Hepatocyte (in vitro differentiated cells): ENCODE data around the gene RAD51AP1. TPM values are rescaled to one million over a fixed set of nuclear protein-coding genes. Genes with fewer than 3 reads are reported as not detected.
A peak's percentile ranks its signal among the peaks of the same experiment; 100 is the strongest.

ENCODE experiments used
- DNase-seq: peaks from one replicate; pipeline ENCODE4 v3.0.0-alpha.2; 2016; ENCODE audit warnings: low spot score
- H2AFZ ChIP-seq: fragments of 200-600 bp; sonication (generic); 2 replicates; pipeline ENCODE4 v1.6.0; 2016; ENCODE audit warnings: antibody characterized with exemption, mild to moderate bottlenecking
- H3K27ac ChIP-seq: fragments of 200-600 bp; sonication (generic); 2 replicates; pipeline ENCODE4 v1.5.1; 2016; ENCODE audit warnings: mild to moderate bottlenecking
- H3K27me3 ChIP-seq: fragments of 200-600 bp; sonication (generic); 2 replicates; pipeline ENCODE4 v1.6.1; 2016
- H3K36me3 ChIP-seq: fragments of 200-600 bp; sonication (generic); replicated peaks from 2 replicates; pipeline ENCODE4 v1.5.1; 2016; ENCODE audit warnings: low read depth; ENCODE audit not compliant: insufficient read depth
- H3K4me1 ChIP-seq: fragments of 200-600 bp; sonication (generic); 2 replicates; pipeline ENCODE4 v1.5.1; 2016; ENCODE audit warnings: mild to moderate bottlenecking, moderate library complexity; ENCODE audit not compliant: insufficient read depth
- H3K4me2 ChIP-seq: fragments of 200-600 bp; sonication (generic); 2 replicates; pipeline ENCODE4 v1.6.0; 2016
- H3K4me3 ChIP-seq: fragments of 200-600 bp; sonication (generic); 2 replicates; pipeline ENCODE4 v1.5.1; 2016; ENCODE audit warnings: mild to moderate bottlenecking
- H3K79me2 ChIP-seq: fragments of 200-600 bp; sonication (generic); 2 replicates; pipeline ENCODE4 v1.6.0; 2017; ENCODE audit warnings: mild to moderate bottlenecking
- H3K9me2 ChIP-seq: fragments of 200-600 bp; sonication (generic); replicated peaks from 2 replicates; pipeline ENCODE4 v1.6.0; 2017; ENCODE audit warnings: mild to moderate bottlenecking; ENCODE audit not compliant: insufficient read depth
- H3K9me3 ChIP-seq: fragments of 200-600 bp; sonication (generic); 2 replicates; pipeline ENCODE4 v1.5.1; 2016; ENCODE audit warnings: low read depth, mild to moderate bottlenecking
- H4K20me1 ChIP-seq: fragments of 200-600 bp; sonication (generic); 2 replicates; pipeline ENCODE4 v1.6.0; 2016; ENCODE audit warnings: mild to moderate bottlenecking; ENCODE audit not compliant: insufficient read depth, poor library complexity, severe bottlenecking
- EZH2 ChIP-seq: fragments of 200-600 bp; sonication (generic); IDR thresholded peaks from 2 replicates; pipeline ENCODE4 v1.6.1; 2016; ENCODE audit warnings: antibody characterized with exemption, mild to moderate bottlenecking, borderline replicate concordance
- EZH2phosphoT487 ChIP-seq: fragments of 200-600 bp; sonication (generic); IDR thresholded peaks from one replicate; pipeline ENCODE4 v1.6.1; 2018; ENCODE audit warnings: antibody characterized with exemption, mild to moderate bottlenecking, low read depth, moderate library complexity; ENCODE audit not compliant: unreplicated experiment, severe bottlenecking
- WGBS: methylation state at CpG from one replicate; pipeline ENCODE4 v1.1.6; 2016; ENCODE audit warnings: low lambda C conversion rate; ENCODE audit errors: missing lambda C conversion rate; 5-methylcytosine and 5-hydroxymethylcytosine counted together
- polyA plus RNA-seq: library from polyadenylated mRNA; unstranded; fragments of >200 nt; fragmentation: Nextera tagmentation; extraction: Ambion mirVana; gene quantifications from 2 replicates; pipeline ENCODE4 v1.2.1, GENCODE V29; 2016
- total RNA-seq: library from RNA; depleted of rRNA; stranded (reverse); fragments of >200 nt; gene quantifications from 2 replicates; pipeline ENCODE4 v1.2.3, GENCODE V29; 2014
- TF ChIP-seq, protein P1 (sequence below): fragments of 200-600 bp; sonication (generic); IDR thresholded peaks from 2 replicates; pipeline ENCODE4 v1.5.1; 2016; ENCODE audit warnings: antibody characterized with exemption, mild to moderate bottlenecking; ENCODE audit not compliant: poor library complexity

The RAD51AP1 gene
- total and polyA plus RNA-seq, 2 experiments from 2014 or later: 4.6 to 11.5 TPM

DNA sequence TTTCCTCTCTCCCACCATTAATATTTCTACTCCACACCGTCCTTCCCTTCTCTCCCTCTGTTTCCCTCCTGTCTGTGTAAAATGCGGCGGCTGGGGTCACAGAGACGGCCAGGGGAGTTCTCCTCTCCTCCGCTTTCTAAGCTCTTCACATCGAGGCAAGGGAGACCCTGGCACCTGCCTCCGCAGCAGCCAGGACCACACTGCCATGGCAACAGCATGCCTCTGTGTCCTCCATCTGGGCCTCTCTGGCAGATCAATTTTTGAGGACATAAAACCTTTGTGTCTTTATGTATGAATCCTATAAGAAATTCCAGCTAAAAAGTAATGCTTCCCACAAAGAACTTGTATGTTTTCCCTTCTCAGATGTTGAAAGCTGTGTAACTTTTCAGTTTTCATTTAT lies 64.7 kb downstream of the RAD51AP1 start:
- no peak overlapping the region for H3K27ac ChIP-seq
- WGBS: 79% methylated on average over 7 of the region's 7 CpGs
- peaks cover 13% of the 10 kb centered on the region for H3K27me3 ChIP-seq
- H3K4me1 ChIP-seq: peaks cover 15% of the 10 kb centered on the region
- no peak overlapping the region for H2AFZ ChIP-seq
- no peaks in the 10 kb centered on the region for H3K36me3 ChIP-seq
- no peak for DNase-seq
- H4K20me1 ChIP-seq: no peaks in the 10 kb centered on the region
- H3K79me2 ChIP-seq: peaks cover 15% of the 10 kb centered on the region
- H3K9me2 ChIP-seq: no peaks in the 10 kb centered on the region
- H3K4me2 ChIP-seq: no peak overlapping the region
- H3K9me3 ChIP-seq: no peaks in the 10 kb centered on the region
- TF ChIP-seq, protein P1, sequence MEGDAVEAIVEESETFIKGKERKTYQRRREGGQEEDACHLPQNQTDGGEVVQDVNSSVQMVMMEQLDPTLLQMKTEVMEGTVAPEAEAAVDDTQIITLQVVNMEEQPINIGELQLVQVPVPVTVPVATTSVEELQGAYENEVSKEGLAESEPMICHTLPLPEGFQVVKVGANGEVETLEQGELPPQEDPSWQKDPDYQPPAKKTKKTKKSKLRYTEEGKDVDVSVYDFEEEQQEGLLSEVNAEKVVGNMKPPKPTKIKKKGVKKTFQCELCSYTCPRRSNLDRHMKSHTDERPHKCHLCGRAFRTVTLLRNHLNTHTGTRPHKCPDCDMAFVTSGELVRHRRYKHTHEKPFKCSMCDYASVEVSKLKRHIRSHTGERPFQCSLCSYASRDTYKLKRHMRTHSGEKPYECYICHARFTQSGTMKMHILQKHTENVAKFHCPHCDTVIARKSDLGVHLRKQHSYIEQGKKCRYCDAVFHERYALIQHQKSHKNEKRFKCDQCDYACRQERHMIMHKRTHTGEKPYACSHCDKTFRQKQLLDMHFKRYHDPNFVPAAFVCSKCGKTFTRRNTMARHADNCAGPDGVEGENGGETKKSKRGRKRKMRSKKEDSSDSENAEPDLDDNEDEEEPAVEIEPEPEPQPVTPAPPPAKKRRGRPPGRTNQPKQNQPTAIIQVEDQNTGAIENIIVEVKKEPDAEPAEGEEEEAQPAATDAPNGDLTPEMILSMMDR: no peak
- TF ChIP-seq EZH2phosphoT487 (no peak), EZH2 (no peak)
- H3K4me3 ChIP-seq: no peak overlapping the region

DNA sequence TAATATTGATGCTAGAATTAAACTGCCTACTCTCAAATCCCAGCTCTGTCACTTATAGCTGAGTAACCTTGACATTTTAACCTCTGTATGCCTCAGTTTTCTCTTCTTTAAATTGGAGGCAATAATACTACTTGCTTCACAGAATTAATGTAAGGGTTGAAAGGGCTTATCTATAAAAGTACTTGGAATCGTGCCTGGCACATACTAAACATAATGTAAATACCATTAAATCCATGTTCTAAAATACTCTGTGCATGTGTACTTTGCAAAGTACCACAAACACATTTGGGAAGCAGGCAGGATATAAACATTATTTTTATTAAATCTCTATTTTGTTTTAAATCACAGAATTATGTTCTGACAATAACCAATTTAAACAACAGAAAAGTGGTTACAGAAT lies 65.3 kb downstream of the RAD51AP1 start:
- peaks cover 15% of the 10 kb centered on the region for H3K4me1 ChIP-seq
- WGBS: 20% methylated on average over 1 of the region's 1 CpG
- H2AFZ ChIP-seq: no peak overlapping the region
- H3K9me3 ChIP-seq: no peaks in the 10 kb centered on the region
- no peak for DNase-seq
- H4K20me1 ChIP-seq: no peaks in the 10 kb centered on the region
- H3K9me2 ChIP-seq: no peaks in the 10 kb centered on the region
- H3K27ac ChIP-seq: no peak overlapping the region
- peaks cover 15% of the 10 kb centered on the region for H3K79me2 ChIP-seq
- H3K27me3 ChIP-seq: peaks cover 13% of the 10 kb centered on the region
- no peaks in the 10 kb centered on the region for H3K36me3 ChIP-seq
- no peak overlapping the region for H3K4me3 ChIP-seq
- TF ChIP-seq EZH2: no peak
- TF ChIP-seq, protein P1: no peak
- TF ChIP-seq EZH2phosphoT487: no peak
- H3K4me2 ChIP-seq: no peak overlapping the region

DNA sequence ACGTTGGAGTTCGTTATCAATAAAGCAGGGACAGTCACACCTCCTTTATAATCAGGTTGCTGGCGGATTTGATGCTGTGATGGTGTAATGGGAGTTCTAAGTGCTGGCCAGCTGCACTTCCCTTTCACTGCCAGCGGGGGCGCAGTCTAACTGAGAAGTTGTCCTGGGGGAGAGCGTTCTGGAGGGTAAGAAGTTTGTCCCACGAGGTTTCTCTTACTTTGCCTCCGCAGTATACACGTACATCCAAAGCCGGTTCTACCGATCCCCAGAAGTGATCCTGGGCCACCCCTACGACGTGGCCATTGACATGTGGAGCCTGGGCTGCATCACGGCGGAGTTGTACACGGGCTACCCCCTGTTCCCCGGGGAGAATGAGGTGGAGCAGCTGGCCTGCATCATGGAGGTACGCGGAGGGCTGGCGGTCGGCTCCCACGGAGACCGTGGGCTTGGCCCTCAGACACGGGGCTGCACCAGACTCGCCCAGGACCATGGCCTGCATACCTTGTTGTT lies 66.0 kb downstream of the RAD51AP1 start:
- 2% methylated on average over 25 of the region's 25 CpGs for WGBS
- Histone ChIP-seq H3K36me3 (no peaks in the 10 kb centered on the region), H3K27me3 (peaks cover 13% of the 10 kb centered on the region), H3K4me1 (peaks cover 15% of the 10 kb centered on the region), H3K9me2 (no peaks in the 10 kb centered on the region), H4K20me1 (no peaks in the 10 kb centered on the region), H3K4me3 (peak overlapping the region; percentile 70), H2AFZ (peak overlapping the region; percentile 61), H3K9me3 (no peaks in the 10 kb centered on the region), H3K79me2 (peaks cover 15% of the 10 kb centered on the region), H3K4me2 (peak overlapping the region; percentile 72), H3K27ac (no peak overlapping the region)
- no peak for TF ChIP-seq EZH2
- TF ChIP-seq, protein P1: peak; percentile 93
- DNase-seq: peak; percentile 92

DNA sequence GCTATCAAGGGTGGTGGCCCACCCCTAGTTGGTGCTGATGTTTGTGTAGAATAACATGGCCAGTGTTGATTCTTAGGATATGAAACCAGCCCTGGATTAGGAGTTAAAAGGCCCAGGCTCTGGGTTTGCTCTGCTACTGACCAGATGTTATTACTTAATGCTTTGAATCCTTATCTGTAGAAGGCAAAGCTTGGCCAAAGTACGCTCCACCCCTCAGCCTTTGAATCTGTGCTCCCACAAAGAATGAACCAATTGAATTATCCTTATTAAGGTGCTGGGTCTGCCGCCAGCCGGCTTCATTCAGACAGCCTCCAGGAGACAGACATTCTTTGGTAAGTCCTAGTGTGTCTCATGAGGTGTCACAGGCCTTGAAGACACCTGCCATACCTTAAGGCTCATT lies 68.4 kb downstream of the RAD51AP1 start:
- no peak overlapping the region for H2AFZ ChIP-seq
- no peaks in the 10 kb centered on the region for H3K36me3 ChIP-seq
- 28% methylated on average over 3 of the region's 3 CpGs for WGBS
- H3K4me3 ChIP-seq: no peak overlapping the region
- peak; percentile 20 for DNase-seq
- H4K20me1 ChIP-seq: no peaks in the 10 kb centered on the region
- H3K4me1 ChIP-seq: peaks cover 15% of the 10 kb centered on the region
- TF ChIP-seq, protein P1: no peak
- TF ChIP-seq EZH2phosphoT487 (no peak), EZH2 (no peak)
- peak overlapping the region; percentile 72 for H3K4me2 ChIP-seq
- H3K9me2 ChIP-seq: no peaks in the 10 kb centered on the region
- peaks cover 15% of the 10 kb centered on the region for H3K79me2 ChIP-seq
- H3K9me3 ChIP-seq: no peaks in the 10 kb centered on the region
- peaks cover 10% of the 10 kb centered on the region for H3K27me3 ChIP-seq
- no peak overlapping the region for H3K27ac ChIP-seq
